Thyroid gland (tissue), 4 donors: Measurements from ENCODE around the gene ZCCHC24. TPM values are rescaled to one million over a fixed set of nuclear protein-coding genes. Genes with fewer than 3 reads are reported as not detected.

Experiments
- DNase-seq, 2 donors: peaks; one replicate each; pipeline ENCODE4 v3.0.0-alpha.2; 2019
- H3K27ac ChIP-seq, 3 donors: fragments of 200-600 bp; sonication (generic); 1 replicate in 2 of 3; 2 replicates in 1 of 3; pipeline ENCODE4 v1.5.1; 2016 to 2019; ENCODE audit warnings: mild to moderate bottlenecking in 1 of 3, moderate library complexity in 1 of 3
- H3K27me3 ChIP-seq: fragments of 200-600 bp; sonication (generic); one replicate; pipeline ENCODE4 v1.5.1; 2019
- H3K36me3 ChIP-seq, 2 donors: fragments of 200-600 bp; sonication (generic); one replicate each; pipeline ENCODE4 v1.5.1; 2016 to 2019
- H3K4me1 ChIP-seq, 2 donors: fragments of 200-600 bp; sonication (generic); one replicate each; pipeline ENCODE4 v1.5.1; 2017 to 2019
- H3K4me3 ChIP-seq, 3 donors: fragments of 200-600 bp; sonication (generic); replicated peaks in 1 of 3; 1 replicate in 2 of 3; 2 replicates in 1 of 3; pipeline ENCODE4 v1.5.1; 2016; ENCODE audit warnings: mild to moderate bottlenecking in 1 of 3
- H3K9me3 ChIP-seq: fragments of 200-600 bp; sonication (generic); one replicate; pipeline ENCODE4 v1.5.1; 2017
- POLR2A ChIP-seq, 2 donors: fragments of 450-650 bp; IDR thresholded peaks; one replicate each; pipeline ENCODE4 v1.6.1; 2017; ENCODE audit warnings: antibody characterized with exemption in 2 of 2, mild to moderate bottlenecking in 2 of 2, moderate library complexity in 1 of 2
- WGBS, 2 donors: methylation state at CpG; one replicate each; pipeline ENCODE4 v1.1.5; 2017; 5-methylcytosine and 5-hydroxymethylcytosine counted together
- intact Hi-C: fragments of 100-400 bp; cut with DNase I; formaldehyde crosslinking; loops from one replicate; pipeline ENCODE4 v1.15.1; 2023
- total RNA-seq, 4 donors: library from RNA; depleted of rRNA; stranded (reverse); fragments of >200 nt; gene quantifications; one replicate each; pipeline ENCODE4 v1.2.3, GENCODE V29; 2016
- TF ChIP-seq, protein P1 (sequence below), 6 experiments: fragments of 200-600 bp in 3 of 6; fragments of 450-650 bp in 3 of 6; sonication (generic) in 3 of 6; IDR thresholded peaks; one replicate each; pipeline ENCODE4 v1.5.1; 2016 to 2019; ENCODE audit warnings: antibody characterized with exemption in 6 of 6, mild to moderate bottlenecking in 2 of 6, inconsistent platforms in 1 of 6, moderate library complexity in 1 of 6

Gene ZCCHC24
- total RNA-seq, 4 donors from 2014 or later, result 25.4 to 48.8 (median 33.3) TPM

DNA sequence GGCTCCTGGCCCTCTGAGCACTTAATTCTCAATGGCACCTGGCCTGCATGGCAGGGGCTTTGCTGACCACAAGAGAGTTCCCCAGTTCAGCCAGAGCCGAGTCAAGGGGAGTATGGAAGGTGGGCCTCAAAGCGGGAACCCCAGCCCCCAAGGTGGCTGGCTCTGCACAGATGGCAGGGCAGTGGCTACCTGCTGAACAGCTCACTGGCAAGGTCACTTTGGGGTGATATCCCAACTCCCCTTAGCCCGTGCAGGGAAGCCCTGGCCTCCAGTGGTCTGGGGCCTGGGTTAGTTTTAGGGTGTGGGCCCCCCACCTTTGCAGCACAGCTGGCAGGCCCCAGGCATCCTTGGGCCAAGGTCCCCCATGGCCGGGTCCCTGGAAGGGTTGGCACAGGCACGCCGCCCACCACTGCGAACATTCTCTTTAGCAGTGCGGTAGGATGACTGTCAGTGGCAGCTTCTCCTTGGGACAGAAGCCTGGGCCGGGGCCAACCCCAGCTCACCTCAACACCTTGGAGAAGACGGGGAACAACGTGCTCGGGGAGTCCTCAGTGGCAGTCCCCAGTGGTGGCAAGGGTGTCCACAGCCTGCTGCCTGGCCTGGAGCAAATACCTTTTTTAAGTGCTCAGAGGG lies 61.3 kb downstream of the ZCCHC24 start:
- peaks cover 24 to 38% of the 10 kb centered on the region in 2 donors for H3K4me1 ChIP-seq
- TF ChIP-seq, protein P1, sequence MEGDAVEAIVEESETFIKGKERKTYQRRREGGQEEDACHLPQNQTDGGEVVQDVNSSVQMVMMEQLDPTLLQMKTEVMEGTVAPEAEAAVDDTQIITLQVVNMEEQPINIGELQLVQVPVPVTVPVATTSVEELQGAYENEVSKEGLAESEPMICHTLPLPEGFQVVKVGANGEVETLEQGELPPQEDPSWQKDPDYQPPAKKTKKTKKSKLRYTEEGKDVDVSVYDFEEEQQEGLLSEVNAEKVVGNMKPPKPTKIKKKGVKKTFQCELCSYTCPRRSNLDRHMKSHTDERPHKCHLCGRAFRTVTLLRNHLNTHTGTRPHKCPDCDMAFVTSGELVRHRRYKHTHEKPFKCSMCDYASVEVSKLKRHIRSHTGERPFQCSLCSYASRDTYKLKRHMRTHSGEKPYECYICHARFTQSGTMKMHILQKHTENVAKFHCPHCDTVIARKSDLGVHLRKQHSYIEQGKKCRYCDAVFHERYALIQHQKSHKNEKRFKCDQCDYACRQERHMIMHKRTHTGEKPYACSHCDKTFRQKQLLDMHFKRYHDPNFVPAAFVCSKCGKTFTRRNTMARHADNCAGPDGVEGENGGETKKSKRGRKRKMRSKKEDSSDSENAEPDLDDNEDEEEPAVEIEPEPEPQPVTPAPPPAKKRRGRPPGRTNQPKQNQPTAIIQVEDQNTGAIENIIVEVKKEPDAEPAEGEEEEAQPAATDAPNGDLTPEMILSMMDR (IDR thresholded peaks at IDR 0.05), result no peak
- TF ChIP-seq POLR2A (IDR thresholded peaks at IDR 0.05), result no peak
- H3K9me3 ChIP-seq, result no peaks in the 10 kb centered on the region
- H3K4me3 ChIP-seq, result no peak overlapping the region
- WGBS, 2 donors, result 88 to 93% methylated on average over 8 to 11 of the region's 12 CpGs
- intact Hi-C loops, result no loop called here
- peaks cover 0 to 4% of the 10 kb centered on the region in 2 donors for H3K36me3 ChIP-seq
- peak in 1 of 2 donors; percentile 3 for DNase-seq
- H3K27me3 ChIP-seq, result no peaks in the 10 kb centered on the region
- H3K27ac ChIP-seq, result no peak overlapping the region

DNA sequence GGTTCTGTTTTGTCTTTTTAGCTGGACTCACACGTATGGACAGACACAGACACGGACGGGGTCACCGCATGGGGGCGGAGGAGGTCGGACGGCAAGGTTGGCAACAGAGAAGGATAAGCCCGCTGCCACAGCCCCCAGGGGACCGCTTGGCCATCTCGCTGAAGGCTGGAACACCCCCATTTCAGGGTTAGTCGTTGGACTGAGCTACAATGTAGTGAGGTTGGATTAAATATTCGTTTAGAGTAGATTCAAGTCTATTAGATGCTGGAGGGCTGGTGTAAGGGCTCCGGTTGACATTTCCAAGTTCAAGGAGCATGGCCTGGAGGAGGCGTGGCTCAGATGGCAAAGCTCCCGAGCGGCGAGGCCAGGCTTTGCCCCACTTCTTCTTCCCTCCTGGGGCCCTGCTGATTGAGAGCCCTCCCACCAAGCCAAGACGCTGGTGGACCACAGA lies 62.9 kb downstream of the ZCCHC24 start:
- DNase-seq, result peak; percentile 53 to 64
- H3K27me3 ChIP-seq, result no peaks in the 10 kb centered on the region
- intact Hi-C loops, result no loop called here
- peaks cover 20 to 33% of the 10 kb centered on the region in 2 donors for H3K4me1 ChIP-seq
- H3K27ac ChIP-seq, result no peak overlapping the region
- no peak for TF ChIP-seq POLR2A (IDR thresholded peaks at IDR 0.05)
- TF ChIP-seq, protein P1 (IDR thresholded peaks at IDR 0.05), result no peak
- WGBS, 2 donors, result 58 to 65% methylated on average over 16 to 18 of the region's 18 CpGs
- no peaks in the 10 kb centered on the region for H3K9me3 ChIP-seq
- peaks cover 0 to 4% of the 10 kb centered on the region in 2 donors for H3K36me3 ChIP-seq
- H3K4me3 ChIP-seq, result no peak overlapping the region

GRCh38 chr10:79381804-79382221 lies 63.6 kb downstream of the ZCCHC24 start:
- peaks cover 0 to 4% of the 10 kb centered on the region in 2 donors for H3K36me3 ChIP-seq
- WGBS, 2 donors, result 59 to 81% methylated on average over 4 to 5 of the region's 11 CpGs
- H3K4me3 ChIP-seq, result no peak overlapping the region
- no peaks in the 10 kb centered on the region for H3K27me3 ChIP-seq
- peaks cover 20 to 33% of the 10 kb centered on the region in 2 donors for H3K4me1 ChIP-seq
- no peak overlapping the region for H3K27ac ChIP-seq
- TF ChIP-seq, protein P1 (IDR thresholded peaks at IDR 0.05), result no peak
- TF ChIP-seq POLR2A (IDR thresholded peaks at IDR 0.05), result no peak
- DNase-seq, result peak in 1 of 2 donors; percentile 15
- no peaks in the 10 kb centered on the region for H3K9me3 ChIP-seq
- intact Hi-C loops, result no loop called here

DNA sequence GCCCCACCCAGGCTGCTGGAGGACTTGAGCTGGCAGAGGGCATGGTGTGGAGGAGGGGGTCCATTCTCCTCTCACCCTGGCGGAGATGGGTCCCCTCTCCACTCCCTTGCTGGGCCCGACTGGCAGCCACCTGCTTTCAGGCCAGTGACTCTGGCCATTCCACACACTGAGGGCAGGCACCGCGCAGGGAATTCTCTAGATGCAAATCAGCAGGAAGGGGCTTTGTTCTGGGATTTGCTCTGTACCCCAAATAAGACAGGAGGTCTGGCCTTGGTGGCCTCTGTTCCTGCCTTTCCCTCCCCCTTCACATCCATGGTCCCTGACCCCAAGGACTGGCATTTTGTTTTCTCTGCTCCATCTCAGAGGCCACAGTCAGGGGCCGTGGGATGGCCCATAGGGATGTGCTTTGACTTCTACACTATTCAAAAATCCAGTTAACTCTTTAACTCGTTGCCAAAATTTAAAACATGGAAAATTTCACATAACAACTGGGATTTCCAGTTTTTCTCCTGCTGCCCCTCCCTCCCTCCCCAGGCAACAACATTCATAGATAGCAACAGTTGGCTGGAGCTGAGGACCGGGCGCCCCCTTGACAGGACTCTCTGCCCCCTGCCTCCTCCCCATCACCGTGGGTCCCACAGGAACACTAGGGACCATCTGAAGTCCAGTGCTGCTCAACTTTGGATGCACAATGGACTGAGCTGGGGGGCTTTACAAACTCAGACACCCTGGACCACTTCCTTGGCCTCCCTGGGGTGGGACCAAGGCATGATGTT lies 64.3 kb downstream of the ZCCHC24 start:
- peak in 1 of 2 donors; percentile 23 for DNase-seq
- H3K9me3 ChIP-seq, result no peaks in the 10 kb centered on the region
- TF ChIP-seq, protein P1 (IDR thresholded peaks at IDR 0.05), result no peak
- TF ChIP-seq POLR2A (IDR thresholded peaks at IDR 0.05), result no peak
- H3K4me3 ChIP-seq, result no peak overlapping the region
- peaks cover 20 to 33% of the 10 kb centered on the region in 2 donors for H3K4me1 ChIP-seq
- H3K36me3 ChIP-seq, result peaks cover 0 to 3% of the 10 kb centered on the region in 2 donors
- intact Hi-C loops, result no loop called here
- peak overlapping the region in 2 of 3 donors; percentile 64 to 75 for H3K27ac ChIP-seq
- no peaks in the 10 kb centered on the region for H3K27me3 ChIP-seq
- 65 to 75% methylated on average over 5 to 9 of the region's 9 CpGs for WGBS, 2 donors
